GM18499 (cell line): ENCODE data around the gene CLIC3.

Experiments
- ATAC-seq: cut with Tn5 transposase; IDR thresholded peaks from one replicate; pipeline ENCODE4 v1.9.1; 2021; ENCODE audit warnings: moderate number of reproducible peaks; ENCODE audit not compliant: insufficient read depth, unreplicated experiment

Gene CLIC3

DNA sequence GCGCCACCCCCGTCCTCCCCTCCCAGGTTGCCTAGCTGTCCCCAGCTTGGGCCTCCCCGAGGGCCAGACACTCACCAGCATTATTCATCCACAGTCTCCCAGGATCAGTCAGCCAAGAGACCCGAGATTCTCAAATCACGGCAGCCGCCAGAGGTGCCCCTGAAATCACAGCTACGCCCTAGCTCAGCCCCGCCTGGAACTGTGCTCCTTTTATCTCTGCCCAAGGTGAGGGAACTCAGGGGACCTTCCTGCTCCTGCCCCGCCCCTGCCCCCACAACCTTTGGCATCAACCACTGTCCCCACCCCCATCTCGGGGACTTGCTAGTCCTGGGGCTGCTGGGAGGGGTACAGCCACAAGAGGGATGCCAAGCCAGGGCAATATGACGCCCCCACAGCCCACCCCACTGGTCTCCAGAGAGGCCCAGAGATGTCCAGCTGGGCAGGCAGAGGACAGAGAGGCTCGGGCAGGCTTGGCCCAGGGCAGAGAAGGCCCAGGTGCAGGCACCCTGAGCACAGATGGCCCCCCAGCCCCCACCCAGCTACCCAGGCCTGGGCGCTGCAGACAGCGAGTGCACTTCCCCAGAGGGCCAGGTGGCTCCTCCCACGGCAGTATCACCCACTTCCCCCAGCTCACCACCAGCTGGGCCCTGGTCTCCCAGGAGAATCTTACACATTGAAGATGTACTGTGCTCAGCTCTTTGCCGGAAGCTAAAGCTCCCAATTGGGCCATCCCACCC lies 35.7 kb upstream of the CLIC3 start, which contains the start of gene FUT7:
Gene FUT7 (minus strand): TSS at position 185 of the 737 bp plus-strand sequence. CDS start 97 bp downstream, at position 88.
- no peak for ATAC-seq

DNA sequence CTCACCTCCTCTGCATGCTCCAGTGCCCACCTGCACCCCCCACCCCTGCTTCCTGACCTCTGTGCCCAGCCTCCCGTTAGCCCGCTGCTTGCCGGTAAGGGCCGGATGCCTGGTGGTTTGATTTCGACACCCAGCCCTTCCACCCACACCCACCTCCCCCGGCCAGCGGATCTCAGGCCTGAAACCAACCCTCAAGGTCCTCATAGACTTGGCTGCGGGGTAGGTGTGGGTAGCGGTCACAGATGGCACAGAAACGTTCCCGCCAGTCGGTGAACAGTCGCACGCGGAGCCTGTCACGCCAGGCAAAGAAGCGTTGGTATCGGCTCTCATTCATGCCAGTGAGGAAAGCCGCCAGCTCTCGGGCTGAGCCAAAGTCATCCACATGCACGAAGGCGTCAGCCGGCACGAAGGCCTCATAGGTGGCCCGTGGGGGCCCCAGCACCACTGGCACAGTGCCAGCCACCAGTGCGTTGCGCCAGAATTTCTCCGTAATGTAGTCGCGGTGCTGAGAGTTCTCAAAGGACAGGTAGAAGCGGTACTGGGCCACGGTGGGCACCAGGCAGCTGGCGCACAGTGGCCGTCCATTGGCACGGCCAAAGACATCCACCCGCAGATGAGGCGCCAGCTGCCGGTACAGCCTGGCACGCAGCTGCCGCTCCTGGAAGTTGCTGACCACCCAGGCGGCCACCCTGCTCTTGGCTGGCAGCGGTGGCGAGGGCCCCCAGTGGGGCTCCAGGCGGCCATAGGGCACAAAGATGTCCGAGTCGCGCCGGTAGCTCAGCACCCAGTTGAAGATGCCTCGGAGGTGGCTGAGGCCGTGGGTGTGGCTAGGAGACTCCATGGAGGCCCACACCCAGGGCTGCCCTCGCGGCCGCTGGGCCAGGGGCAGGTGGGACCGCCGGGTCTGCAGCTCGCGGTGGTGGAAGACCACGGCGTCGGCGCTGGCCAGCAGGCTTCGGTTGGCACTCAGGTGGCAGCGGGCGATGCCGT lies 34.5 kb upstream of the CLIC3 start:
- ATAC-seq = no peak

DNA sequence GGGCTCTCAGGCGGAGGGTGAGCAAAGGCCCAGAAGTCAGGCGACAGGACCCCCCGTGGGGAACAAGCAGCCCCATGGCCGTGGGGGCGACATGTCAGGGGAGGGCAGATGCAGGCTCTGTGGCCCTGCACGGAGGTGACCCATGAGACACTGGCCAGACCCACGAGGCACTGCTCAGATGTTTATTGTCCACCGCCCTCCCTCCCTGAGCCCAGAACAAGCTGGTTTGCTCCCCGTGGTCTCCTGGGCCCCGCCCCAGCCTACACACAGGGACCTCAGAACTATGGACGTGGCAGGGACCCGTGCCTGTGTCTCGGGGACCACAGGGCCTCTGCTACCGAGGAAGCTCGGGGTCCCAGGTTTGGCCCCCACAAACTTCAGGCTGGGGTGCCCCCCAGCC lies 33.6 kb upstream of the CLIC3 start:
- no peak for ATAC-seq

DNA sequence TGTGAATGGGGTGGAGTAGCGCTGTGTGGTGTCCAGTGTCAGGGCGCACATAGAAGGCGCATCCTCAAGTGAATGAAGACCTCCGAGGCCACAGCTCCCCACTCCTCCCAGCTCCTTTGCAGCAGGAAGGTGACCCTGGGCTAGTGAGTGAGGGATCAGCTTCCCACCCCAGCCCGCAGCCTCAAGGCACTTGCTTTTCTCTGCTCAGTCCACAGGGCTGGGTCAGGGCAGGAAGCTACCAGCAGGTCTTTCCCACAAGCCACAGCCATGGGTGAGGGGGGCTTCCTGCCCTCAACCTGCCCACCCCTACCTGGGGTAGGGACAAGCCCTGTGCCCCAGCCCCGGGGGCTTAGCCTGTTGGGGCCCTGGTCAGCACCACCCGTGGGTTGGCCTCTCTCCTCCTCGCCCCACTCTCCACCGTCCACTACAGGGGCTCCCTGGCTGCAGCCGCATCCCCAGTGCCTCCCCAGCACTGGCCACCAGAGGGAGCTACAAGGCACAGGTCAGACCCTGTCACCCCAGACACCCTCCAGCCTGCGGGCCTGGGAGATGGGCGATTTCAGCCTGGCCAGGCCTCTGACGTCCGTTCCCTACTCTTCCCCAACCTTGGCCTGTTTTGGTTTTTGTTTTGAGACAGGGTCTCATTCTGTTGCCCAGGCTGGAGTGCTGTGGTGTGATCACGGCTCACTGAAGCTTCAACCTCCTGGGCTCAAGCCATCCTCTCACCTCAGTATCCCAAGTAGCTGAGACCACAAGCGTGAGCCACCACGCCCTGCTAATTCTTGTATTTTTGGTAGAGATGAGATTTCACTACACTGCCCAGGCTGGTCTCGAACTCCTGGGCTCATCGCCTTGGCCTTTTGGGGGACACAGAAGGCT lies 32.9 kb upstream of the CLIC3 start:
- ATAC-seq = no peak

DNA sequence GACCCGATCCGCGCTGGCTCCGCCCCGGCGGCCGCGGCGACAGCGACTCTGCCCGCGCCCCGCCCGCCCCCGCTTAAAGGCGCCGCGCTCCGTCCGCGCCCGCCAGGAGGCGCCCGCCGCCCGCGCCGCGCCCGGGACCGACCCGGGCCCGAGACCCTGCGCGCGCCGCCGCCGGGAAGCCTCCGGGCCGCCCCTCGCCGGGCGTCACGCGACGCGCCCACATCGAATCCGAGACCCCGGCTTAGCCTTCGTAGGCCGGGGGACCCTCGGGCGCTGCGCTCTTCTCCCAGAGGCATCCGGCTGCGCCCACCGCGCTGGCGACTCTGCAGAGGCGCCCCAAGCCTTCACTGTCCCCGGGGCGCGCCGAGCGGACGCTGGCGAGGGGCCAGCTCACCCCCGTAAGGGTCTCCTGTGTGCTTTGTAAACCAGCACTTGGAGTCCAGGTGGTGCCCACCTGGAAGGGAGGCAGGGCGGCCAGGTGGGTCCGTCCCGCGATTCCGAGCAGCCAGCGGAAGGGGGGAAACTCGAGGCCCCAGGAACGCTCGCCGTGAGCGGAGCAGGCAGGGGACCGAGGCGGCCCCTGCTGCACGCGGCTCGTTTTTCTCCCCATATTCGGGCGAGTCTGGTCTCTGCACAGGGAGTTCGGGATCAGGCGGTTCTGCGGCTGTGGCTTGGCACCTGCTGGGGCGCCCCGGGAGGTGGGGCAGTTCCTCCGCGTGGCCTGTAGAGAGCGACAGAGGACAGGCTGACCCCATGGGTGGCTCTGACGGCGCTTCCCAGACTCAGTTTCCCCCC lies 32.1 kb upstream of the CLIC3 start:
- ATAC-seq = no peak

DNA sequence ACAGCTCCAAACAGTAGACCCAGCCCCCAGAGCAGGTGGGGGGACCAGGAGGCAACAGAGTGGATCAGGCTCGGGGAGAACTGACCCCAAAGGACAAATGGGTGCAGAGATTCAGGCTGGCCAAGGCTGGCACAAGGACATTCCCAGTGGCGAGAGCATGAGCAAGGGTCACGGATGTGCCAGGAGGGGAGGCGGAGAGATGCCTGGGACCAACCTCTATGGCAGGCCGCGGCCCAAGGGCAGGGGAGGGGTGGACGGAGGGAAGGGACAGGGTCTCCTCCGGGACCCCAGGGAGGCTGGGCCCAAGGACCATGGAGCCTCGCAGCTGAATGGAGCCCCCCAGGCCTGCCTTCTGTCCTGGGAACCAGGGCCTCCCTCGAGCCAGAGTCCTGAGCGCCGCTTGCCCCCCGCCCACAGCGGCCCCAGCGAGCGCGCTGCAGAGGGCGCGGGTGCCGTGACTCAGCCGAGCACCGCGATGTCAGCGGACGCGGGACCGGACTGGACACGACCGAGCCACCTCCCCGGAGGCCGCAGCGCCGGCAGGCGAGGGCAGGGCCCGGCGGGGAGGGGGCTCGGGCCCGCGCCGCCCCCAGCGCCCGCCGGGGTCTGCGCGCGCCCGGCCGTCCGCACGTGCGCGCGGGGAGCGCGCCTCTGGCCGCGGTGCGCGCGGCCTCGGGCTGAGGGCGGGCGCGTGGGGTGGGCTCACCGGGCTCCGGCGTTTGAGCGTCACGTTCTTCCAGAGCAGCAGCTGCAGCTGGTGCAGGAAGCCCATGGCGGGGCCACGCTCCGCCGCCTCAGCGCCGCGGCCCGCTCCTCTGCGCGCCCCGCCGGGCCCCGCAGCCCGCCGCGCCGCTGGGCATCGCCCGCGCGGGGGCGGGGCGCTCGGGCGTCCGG lies 31.2 kb upstream of the CLIC3 start, which contains the start of gene ABCA2:
Gene ABCA2 (minus strand): TSS at position 869 of the 894 bp plus-strand sequence. CDS start 97 bp downstream, at position 772.
- no peak for ATAC-seq

DNA sequence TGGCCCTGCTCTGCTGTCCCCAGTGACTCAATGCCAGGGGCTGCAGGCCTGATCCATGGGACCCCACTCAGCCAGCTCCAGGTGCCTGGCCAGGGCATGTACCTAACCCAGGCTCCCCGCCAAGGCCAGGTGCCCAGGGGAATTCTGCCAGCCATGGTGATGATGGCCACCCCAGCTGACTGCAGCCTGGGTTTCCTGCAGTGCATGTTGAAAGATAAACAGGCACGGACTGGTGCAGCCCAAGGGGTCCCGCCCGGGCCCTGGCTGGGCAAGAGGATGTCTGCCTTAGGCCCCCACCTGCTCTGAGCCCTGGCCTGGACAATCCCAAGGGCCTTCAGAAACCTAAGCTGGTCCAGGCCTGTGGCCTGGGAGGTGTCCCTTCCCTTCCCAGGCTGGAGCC lies 30.5 kb upstream of the CLIC3 start:
- ATAC-seq = no peak

DNA sequence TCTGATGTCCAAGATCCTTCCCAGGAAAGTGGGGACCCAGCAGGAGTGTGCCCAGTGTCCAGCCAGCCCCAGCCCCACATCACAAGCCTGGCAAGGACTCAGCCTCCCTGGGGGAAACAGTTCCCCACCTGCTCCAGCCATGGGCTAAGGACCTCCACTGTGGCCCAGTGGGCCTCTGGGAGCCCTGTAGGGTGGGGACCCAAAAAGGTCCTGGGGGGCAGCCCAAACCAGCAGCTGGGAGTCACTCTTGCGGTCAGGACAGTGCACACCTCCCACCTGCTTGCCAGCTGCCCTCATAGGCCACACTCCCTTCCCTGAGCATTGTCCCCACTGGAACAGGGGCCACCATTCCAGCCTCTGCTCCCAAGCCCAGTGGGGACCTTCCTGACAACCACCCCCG lies 30.0 kb upstream of the CLIC3 start:
- ATAC-seq = no peak

DNA sequence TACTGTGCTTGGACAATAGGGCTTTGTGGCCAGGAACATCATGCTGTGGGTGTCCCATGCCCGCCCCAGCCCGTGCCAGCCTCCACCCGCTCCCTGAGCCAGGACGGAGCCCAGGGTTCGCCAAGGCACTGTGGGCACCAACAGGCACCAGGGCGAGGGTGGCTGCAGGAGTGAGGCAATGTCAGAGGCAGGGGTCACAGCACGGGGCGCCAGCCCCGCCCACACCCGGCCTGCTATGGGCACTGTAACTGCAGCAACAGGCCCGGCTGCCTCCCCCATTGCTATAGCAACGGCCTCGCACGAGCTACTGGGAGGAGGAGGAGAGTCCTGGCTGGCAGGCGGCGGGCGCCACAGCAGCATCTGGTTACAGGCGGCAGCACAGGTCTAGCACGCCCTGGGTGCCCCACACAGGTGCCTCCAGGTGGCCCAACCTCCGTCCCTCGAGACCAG lies 29.2 kb upstream of the CLIC3 start:
- ATAC-seq = no peak

DNA sequence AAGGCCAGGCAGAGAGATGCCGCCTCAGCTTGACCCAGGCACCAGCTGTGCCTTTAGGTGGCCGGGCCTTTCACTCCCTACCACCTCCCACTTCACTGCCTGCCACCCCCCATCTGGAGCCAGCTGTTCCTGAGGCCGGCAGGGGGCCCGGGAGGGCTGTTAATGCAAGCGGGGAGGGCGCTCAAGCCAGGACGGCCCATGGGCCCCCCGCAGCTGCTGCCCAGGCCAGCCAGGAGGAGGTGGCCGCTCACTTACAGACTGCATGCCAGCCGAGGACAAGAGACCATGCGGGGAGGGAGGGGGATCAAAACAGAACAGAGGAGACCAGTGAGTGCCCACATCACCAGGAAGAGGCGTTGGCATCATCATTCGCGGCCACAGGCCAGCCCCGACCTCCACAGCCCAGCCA lies 27.2 kb upstream of the CLIC3 start:
- no peak for ATAC-seq

DNA sequence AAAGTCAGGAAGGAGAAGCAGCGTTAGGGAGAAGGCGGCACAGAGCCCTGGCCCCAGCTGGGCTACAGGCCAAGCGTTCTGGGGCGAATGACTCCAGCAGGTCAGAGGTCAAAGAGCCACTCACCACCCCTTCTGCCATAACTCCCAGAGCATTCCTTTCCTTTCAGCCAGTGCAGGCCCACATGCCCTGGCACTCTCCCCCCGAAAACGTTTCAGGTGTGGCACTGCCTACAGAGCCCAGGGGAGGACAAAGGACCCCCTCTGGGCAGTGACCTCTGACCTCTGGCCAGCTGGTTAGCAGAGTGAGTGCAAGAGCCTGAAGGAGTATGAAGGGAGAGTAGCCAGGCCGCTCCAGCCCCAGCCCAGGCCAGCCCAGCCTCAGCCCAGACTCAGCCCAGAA lies 26.8 kb upstream of the CLIC3 start:
- ATAC-seq = no peak

DNA sequence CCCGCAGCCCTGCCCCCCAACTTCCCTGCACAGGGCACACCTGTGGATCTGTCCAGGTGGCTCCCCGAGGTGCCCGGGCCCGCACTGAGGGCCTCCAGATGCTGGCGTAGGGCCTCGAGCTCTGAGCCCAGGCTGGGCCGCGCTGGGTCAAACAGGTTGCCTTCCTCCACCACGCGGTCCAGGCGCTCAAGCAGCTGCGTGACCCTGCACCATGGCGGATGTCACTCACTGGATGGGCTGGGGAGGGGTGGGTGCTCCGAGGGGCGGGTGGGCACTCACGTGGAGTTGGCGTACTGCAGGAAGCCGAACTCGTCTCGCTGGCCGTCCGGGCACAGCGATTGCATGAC lies 26.3 kb upstream of the CLIC3 start:
- no peak for ATAC-seq

DNA sequence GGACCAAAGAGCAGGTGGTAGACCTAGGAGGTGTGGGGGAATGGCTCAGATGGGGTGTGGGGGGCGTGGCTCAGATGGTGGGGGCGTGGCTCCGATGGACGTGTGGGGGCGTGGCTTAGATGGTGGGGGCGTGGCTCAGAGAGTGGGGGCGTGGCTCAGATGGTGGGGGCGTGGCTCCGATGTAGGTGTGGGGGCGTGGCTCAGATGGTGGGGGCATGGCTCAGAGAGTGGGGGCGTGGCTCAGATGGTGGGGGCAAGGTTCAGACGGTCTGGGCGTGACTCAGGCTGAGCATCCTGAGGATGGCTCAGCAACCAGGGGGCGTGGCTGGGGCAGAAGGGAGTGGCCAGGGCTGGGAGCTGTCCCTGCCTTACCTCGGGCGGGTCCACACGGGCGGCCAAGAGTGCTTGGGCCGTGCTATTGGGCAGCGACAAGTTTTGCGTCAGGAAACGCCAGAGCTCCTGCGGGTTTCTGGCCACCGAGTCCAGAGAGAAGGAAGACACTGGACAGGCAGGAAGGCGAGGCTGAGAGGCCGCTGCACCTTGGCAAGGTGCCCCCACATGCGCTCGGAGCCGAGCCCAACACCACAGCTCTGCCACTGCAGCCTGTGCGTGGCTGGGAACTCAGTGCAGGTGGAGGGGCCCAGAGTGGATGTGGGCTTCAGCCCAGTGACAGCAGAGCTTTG lies 25.8 kb upstream of the CLIC3 start:
- ATAC-seq = no peak

DNA sequence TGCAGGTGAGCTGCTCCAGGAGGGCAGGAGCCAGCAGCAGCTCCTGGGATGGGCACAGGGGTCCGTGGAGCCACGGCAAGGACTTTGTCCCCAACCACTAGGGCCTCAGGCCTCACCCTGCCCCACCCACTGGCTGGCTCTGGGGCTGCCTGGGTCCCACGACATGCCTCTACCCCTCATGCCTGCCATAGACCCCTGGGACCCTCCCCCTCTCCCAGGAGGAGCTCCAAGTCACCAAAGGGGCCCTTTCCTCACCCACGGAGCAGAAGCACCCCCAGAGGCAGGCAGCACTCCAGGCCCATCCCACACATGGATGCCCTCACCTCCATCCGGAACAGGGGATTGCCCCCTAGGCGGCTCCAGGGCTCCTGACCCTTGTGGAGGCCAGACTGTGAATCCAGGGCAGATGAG lies 25.2 kb upstream of the CLIC3 start:
- ATAC-seq = no peak

DNA sequence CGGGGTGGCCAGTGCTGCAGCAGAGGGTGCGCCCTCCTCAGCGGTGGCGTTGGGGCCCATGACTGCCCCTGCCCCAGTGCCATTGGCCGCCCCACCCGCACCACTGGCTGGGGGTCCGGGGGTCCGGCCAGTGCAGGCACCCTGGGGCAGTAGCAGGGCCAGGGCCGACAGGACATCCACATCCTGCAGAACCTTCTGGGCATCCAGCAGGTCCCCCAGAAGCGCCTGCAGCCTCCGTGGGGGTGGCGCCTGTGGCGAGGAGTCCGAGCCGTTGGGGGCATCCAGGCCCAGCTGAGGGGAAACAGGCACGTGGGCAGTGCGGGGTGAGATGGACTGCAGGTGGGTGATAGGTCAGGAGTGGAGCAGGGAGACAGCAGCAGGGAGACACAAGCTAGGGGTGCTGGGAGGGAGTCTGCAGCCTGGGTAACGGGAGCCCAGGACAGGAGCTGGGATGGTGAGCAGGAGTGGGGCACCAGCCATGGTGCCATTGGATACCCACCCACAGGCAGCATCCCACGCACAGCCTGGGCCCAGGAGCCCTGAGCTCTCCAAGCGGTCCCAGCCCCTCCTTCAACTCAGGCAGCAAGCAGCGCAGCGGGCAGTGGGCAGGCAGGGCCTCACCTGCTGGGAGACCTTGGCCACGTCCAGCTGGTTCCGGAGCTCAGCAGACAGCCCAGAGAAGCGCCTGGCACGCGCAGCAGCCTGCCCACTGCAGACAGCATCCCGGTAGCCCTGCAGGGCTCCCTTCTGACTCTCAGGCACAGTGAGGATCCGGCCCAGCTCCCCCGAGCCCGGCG lies 24.6 kb upstream of the CLIC3 start:
- ATAC-seq = no peak

DNA sequence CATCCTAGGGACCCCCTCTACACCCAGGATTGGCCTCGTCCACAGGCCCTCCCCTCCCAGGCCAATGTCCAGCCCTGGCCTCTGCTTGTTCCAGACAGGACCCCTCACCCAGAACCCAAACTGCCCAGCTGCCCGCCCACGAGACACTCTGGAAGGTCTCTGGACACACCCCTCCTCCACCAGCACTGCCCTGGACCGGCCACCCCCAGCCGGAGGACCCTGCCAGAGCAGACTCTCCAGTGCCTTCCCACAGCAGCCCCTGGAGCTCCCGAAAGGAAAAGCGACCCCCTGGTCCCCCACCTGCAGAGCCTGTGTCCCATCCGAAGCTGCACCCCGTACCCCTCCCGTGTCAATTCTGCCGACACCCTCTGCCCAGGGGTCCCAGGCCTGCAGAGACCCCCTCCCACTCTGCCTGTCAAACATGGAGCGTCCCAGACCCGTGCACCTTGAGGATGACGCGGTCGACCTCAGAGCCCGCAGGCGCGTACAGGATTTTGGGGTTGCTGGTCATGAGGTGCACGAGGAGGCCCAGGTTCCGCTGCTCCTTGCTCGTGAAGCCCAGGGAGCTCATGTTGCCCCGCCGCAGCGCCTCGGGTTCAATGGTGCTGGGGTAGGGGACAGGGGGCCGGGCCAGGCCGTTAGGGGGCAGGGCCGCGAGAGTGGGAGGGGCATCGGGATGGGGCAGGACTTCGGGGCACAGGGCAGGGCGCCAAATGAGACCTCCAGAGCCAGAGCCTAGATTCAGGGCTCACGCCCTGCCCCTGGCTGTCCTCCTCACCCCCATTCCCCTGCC lies 23.7 kb upstream of the CLIC3 start:
- no peak for ATAC-seq
